H7 (cell line): ENCODE data around the gene USP40. TPM values are rescaled to one million over a fixed set of nuclear protein-coding genes. Genes with fewer than 3 reads are reported as not detected.

Experiments used
- DNase-seq: peaks from one replicate; pipeline ENCODE4 v3.0.0; 2012
- H3K27me3 ChIP-seq: 2 replicates; pipeline ENCODE4 v1.6.0; 2011; ENCODE audit warnings: mild to moderate bottlenecking, low read length; ENCODE audit not compliant: control insufficient read depth, insufficient read depth
- H3K36me3 ChIP-seq: replicated peaks from 2 replicates; pipeline ENCODE4 v1.5.1; 2011; ENCODE audit warnings: low read length; ENCODE audit not compliant: control insufficient read depth, insufficient read depth
- H3K4me3 ChIP-seq: 2 replicates; pipeline ENCODE4 v1.5.1; 2011; ENCODE audit warnings: low read depth, mild to moderate bottlenecking, control low read depth, low read length, moderate library complexity; ENCODE audit not compliant: insufficient read depth
- total RNA-seq: library from RNA; depleted of rRNA; stranded (reverse); fragments of >200 nt; shearing (Covaris generic); gene quantifications from 2 replicates; pipeline ENCODE4 v1.2.3, GENCODE V29; 2014

The USP40 gene
- total RNA-seq, 1 experiment from 2014 or later = 10.8 TPM

- Histone ChIP-seq H3K36me3 (no peaks in the 10 kb centered on the region), H3K27me3 (no peaks in the 10 kb centered on the region), H3K4me3 (no peak overlapping the region)
- no peak for DNase-seq
Observed at GRCh38 chr2:233572468-233572867, 5.9 kb upstream of the USP40 start.

- DNase-seq = no peak
- no peaks in the 10 kb centered on the region for H3K36me3 ChIP-seq
Observed at GRCh38 chr2:233571462-233571861, 4.9 kb upstream of the USP40 start.

GRCh38 chr2:233571001-233571400, 4.4 kb upstream of the USP40 start:
- no peak for DNase-seq

More at GRCh38 chr2:233571462-233571861, 4.9 kb upstream of the USP40 start:
- Histone ChIP-seq H3K27me3 (no peaks in the 10 kb centered on the region), H3K4me3 (no peak overlapping the region)

GRCh38 chr2:233565685-233566140, 869 bp downstream of the USP40 start:
- H3K36me3 ChIP-seq = no peaks in the 10 kb centered on the region
- H3K4me3 ChIP-seq = peak overlapping the region; percentile 85
- DNase-seq = no peak
- no peaks in the 10 kb centered on the region for H3K27me3 ChIP-seq

More at GRCh38 chr2:233571001-233571400, 4.4 kb upstream of the USP40 start:
- Histone ChIP-seq H3K4me3 (no peak overlapping the region), H3K36me3 (no peaks in the 10 kb centered on the region), H3K27me3 (no peaks in the 10 kb centered on the region)

- no peak for DNase-seq
- Histone ChIP-seq H3K4me3 (no peak overlapping the region), H3K36me3 (no peaks in the 10 kb centered on the region)
Observed at GRCh38 chr2:233563663-233564430, 2.7 kb downstream of the USP40 start.

GRCh38 chr2:233556881-233557736, 9.5 kb downstream of the USP40 start:
- H3K36me3 ChIP-seq = no peaks in the 10 kb centered on the region
- H3K27me3 ChIP-seq = no peaks in the 10 kb centered on the region
- DNase-seq = no peak
- no peak overlapping the region for H3K4me3 ChIP-seq

More at GRCh38 chr2:233563663-233564430, 2.7 kb downstream of the USP40 start:
- H3K27me3 ChIP-seq = no peaks in the 10 kb centered on the region

- Histone ChIP-seq H3K4me3 (no peak overlapping the region), H3K36me3 (no peaks in the 10 kb centered on the region), H3K27me3 (no peaks in the 10 kb centered on the region)
- DNase-seq = no peak
Observed at GRCh38 chr2:233553366-233553765, 13.2 kb downstream of the USP40 start.

- Histone ChIP-seq H3K27me3 (no peaks in the 10 kb centered on the region), H3K36me3 (no peaks in the 10 kb centered on the region), H3K4me3 (no peak overlapping the region)
- DNase-seq = no peak
Observed at GRCh38 chr2:233551491-233551890, 15.1 kb downstream of the USP40 start.

- DNase-seq = no peak
- Histone ChIP-seq H3K36me3 (no peaks in the 10 kb centered on the region), H3K4me3 (no peak overlapping the region), H3K27me3 (no peaks in the 10 kb centered on the region)
Observed at GRCh38 chr2:233546774-233547173, 19.8 kb downstream of the USP40 start.

- Histone ChIP-seq H3K27me3 (no peaks in the 10 kb centered on the region), H3K4me3 (no peak overlapping the region), H3K36me3 (no peaks in the 10 kb centered on the region)
- no peak for DNase-seq
Observed at GRCh38 chr2:233546101-233546500, 20.5 kb downstream of the USP40 start.

- no peak for DNase-seq
- H3K36me3 ChIP-seq = no peaks in the 10 kb centered on the region
- H3K27me3 ChIP-seq = no peaks in the 10 kb centered on the region
- no peak overlapping the region for H3K4me3 ChIP-seq
Observed at GRCh38 chr2:233544200-233544610, 22.4 kb downstream of the USP40 start.

GRCh38 chr2:233542507-233542906, 24.1 kb downstream of the USP40 start:
- Histone ChIP-seq H3K27me3 (no peaks in the 10 kb centered on the region), H3K4me3 (no peak overlapping the region), H3K36me3 (no peaks in the 10 kb centered on the region)
- DNase-seq = no peak

- no peak for DNase-seq
- Histone ChIP-seq H3K36me3 (no peaks in the 10 kb centered on the region), H3K27me3 (no peaks in the 10 kb centered on the region), H3K4me3 (no peak overlapping the region)
Observed at GRCh38 chr2:233538741-233539140, 27.8 kb downstream of the USP40 start.

- no peak for DNase-seq
- Histone ChIP-seq H3K36me3 (no peaks in the 10 kb centered on the region), H3K27me3 (no peaks in the 10 kb centered on the region), H3K4me3 (no peak overlapping the region)
Observed at GRCh38 chr2:233535271-233535670, 31.3 kb downstream of the USP40 start.

GRCh38 chr2:233532971-233533370, 33.6 kb downstream of the USP40 start:
- Histone ChIP-seq H3K27me3 (no peaks in the 10 kb centered on the region), H3K4me3 (no peak overlapping the region), H3K36me3 (no peaks in the 10 kb centered on the region)
- no peak for DNase-seq
